ENCODE results near the gene SERINC1.
"Not testable (repeated sequence)": the region's sequence is repeated elsewhere in the genome, so short reads cannot be mapped to it uniquely, and the experiment has no call there.

SERINC1 gene

DNA sequence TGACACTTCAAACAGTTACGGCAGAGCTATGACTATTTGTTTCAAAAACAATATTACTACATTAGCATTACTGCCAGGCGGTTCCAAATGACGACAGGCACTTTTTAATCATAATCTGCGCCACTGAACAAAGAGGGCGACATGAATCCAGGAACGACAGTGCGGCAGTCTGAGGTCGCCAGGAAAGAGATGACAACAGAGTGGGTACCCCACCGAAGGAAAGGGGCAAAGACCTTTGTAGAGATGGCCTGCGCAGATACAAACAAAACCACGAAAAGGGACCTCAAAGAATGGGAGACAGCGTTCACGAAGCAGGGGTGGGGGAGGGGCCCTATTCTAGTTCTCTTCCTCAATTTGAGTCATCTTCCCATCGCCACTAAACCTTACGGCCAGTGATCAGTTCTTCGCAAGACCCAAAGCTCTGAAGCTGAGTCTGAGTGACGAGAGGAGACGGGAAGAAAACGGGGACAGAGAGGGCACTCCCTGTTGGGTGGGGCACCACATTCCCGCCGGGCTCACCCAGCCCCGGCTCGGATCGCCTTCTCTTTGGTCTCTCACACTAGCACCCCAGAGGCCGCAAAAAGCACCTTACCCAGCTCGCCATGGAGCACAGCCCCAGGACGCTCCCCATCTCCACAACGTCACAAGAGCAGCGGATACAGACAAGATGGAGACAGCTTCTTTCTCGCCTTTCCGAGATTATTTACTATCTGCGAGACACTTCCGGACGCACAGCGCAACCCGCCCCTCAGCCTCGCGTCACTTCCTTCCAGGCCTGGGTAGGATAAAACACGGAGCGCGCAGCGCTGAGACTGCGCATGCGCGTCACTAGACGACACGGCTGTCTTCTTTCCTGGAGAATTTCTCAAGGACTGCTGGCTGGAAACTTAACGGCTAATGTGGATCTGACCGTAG, at the start of gene SERINC1:
SERINC1 (minus strand) TSS at position 701 of the 915 bp plus-strand sequence; CDS start at position 631, 70 bp downstream.
- peak within 1 kb of the TSS; percentile 75 for H3K27ac ChIP-seq (ENCODE audit: low read length)
- H3K9ac ChIP-seq (ENCODE audit: low read length), result peak within 1 kb of the TSS; percentile 83
- no peaks in the 10 kb centered on the region for H3K27me3 ChIP-seq (ENCODE audit: control insufficient read depth, insufficient read depth, low read length)
- no peaks in the 10 kb centered on the region for H3K9me3 ChIP-seq (ENCODE audit: control insufficient read depth, low read depth, low read length)
- no peaks in the 10 kb centered on the region for H3K36me3 ChIP-seq (ENCODE audit: control insufficient read depth, low read depth, low read length)
- H3K4me3 ChIP-seq (ENCODE audit: low read length), result peak within 1 kb of the TSS; percentile 83
- peaks cover 11% of the 10 kb centered on the region for H3K4me1 ChIP-seq (ENCODE audit: control insufficient read depth, low read depth, low read length)

- Histone ChIP-seq H3K36me3 (ENCODE audit: control insufficient read depth, low read depth, low read length) (no peaks in the 10 kb centered on the region), H3K4me3 (ENCODE audit: low read length) (no peak overlapping the region), H3K27me3 (ENCODE audit: control insufficient read depth, insufficient read depth, low read length) (no peaks in the 10 kb centered on the region), H3K9me3 (ENCODE audit: control insufficient read depth, low read depth, low read length) (no peaks in the 10 kb centered on the region), H3K27ac (ENCODE audit: low read length) (no peak overlapping the region), H3K4me1 (ENCODE audit: control insufficient read depth, low read depth, low read length) (no peaks in the 10 kb centered on the region), H3K9ac (ENCODE audit: low read length) (no peak overlapping the region)
These were observed 39.8 kb upstream of the SERINC1 start for GRCh38 chr6:122511193-122511924.

- not testable (repeated sequence) for H3K4me3 ChIP-seq (ENCODE audit: low read length); H3K36me3 ChIP-seq (ENCODE audit: control insufficient read depth, low read depth, low read length); H3K27ac ChIP-seq (ENCODE audit: low read length); H3K27me3 ChIP-seq (ENCODE audit: control insufficient read depth, insufficient read depth, low read length); H3K9ac ChIP-seq (ENCODE audit: low read length); H3K4me1 ChIP-seq (ENCODE audit: control insufficient read depth, low read depth, low read length)
- peaks cover 44% of the 10 kb centered on the region for H3K9me3 ChIP-seq (ENCODE audit: control insufficient read depth, low read depth, low read length)
These were observed 33.6 kb upstream of the SERINC1 start for GRCh38 chr6:122505170-122505569.

- no peaks in the 10 kb centered on the region for H3K27me3 ChIP-seq (ENCODE audit: control insufficient read depth, insufficient read depth, low read length)
- no peak overlapping the region for H3K27ac ChIP-seq (ENCODE audit: low read length)
- H3K4me1 ChIP-seq (ENCODE audit: control insufficient read depth, low read depth, low read length), result no peaks in the 10 kb centered on the region
- no peak overlapping the region for H3K9ac ChIP-seq (ENCODE audit: low read length)
- no peak overlapping the region for H3K4me3 ChIP-seq (ENCODE audit: low read length)
- peaks cover 3% of the 10 kb centered on the region for H3K36me3 ChIP-seq (ENCODE audit: control insufficient read depth, low read depth, low read length)
- peaks cover 66% of the 10 kb centered on the region for H3K9me3 ChIP-seq (ENCODE audit: control insufficient read depth, low read depth, low read length)
These were observed 29.9 kb upstream of the SERINC1 start for GRCh38 chr6:122501475-122501874.

- Histone ChIP-seq H3K9ac (ENCODE audit: low read length) (no peak overlapping the region), H3K9me3 (ENCODE audit: control insufficient read depth, low read depth, low read length) (peaks cover 40% of the 10 kb centered on the region), H3K27ac (ENCODE audit: low read length) (no peak overlapping the region), H3K4me3 (ENCODE audit: low read length) (no peak overlapping the region), H3K36me3 (ENCODE audit: control insufficient read depth, low read depth, low read length) (peaks cover 21% of the 10 kb centered on the region), H3K27me3 (ENCODE audit: control insufficient read depth, insufficient read depth, low read length) (no peaks in the 10 kb centered on the region), H3K4me1 (ENCODE audit: control insufficient read depth, low read depth, low read length) (no peaks in the 10 kb centered on the region)
These were observed 24.0 kb upstream of the SERINC1 start for GRCh38 chr6:122495612-122496011.

DNA sequence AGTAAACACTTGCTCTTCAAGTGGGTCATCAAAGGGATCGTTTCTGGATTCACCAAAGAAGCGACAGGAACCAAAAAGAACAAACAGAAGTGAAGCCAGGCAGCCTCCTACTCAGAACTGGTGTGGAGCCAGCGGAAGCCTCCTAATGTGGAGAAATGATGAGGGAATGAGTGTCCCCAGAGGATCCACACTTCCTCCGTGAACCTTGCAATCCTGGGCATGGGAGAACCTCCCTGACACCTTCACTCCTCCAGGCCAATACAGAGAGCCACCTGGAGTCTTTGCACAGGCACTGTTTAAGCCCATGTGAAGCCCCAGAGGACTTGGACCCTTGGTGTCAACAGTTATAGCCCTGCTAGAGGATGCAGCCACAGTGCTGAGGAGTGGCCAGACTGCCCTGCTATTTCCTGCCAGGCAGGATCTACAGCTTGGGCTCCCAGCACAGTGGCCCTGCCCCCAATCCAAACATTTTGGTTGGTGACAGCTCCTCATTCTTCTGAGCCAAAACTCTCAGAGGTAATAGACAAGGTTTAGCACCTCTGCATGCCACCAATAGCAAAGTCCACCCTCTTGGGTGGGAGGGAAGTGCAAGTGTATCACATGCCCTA, 23.2 kb upstream of the SERINC1 start:
- no peaks in the 10 kb centered on the region for H3K4me1 ChIP-seq (ENCODE audit: control insufficient read depth, low read depth, low read length)
- peaks cover 32% of the 10 kb centered on the region for H3K9me3 ChIP-seq (ENCODE audit: control insufficient read depth, low read depth, low read length)
- H3K4me3 ChIP-seq (ENCODE audit: low read length), result no peak overlapping the region
- H3K27me3 ChIP-seq (ENCODE audit: control insufficient read depth, insufficient read depth, low read length), result no peaks in the 10 kb centered on the region
- peaks cover 21% of the 10 kb centered on the region for H3K36me3 ChIP-seq (ENCODE audit: control insufficient read depth, low read depth, low read length)
- no peak overlapping the region for H3K9ac ChIP-seq (ENCODE audit: low read length)
- no peak overlapping the region for H3K27ac ChIP-seq (ENCODE audit: low read length)

GRCh38 chr6:122491919-122492555, 20.4 kb upstream of the SERINC1 start:
- no peak overlapping the region for H3K27ac ChIP-seq (ENCODE audit: low read length)
- H3K4me1 ChIP-seq (ENCODE audit: control insufficient read depth, low read depth, low read length), result no peaks in the 10 kb centered on the region
- H3K4me3 ChIP-seq (ENCODE audit: low read length), result no peak overlapping the region
- H3K36me3 ChIP-seq (ENCODE audit: control insufficient read depth, low read depth, low read length), result peaks cover 24% of the 10 kb centered on the region
- H3K9me3 ChIP-seq (ENCODE audit: control insufficient read depth, low read depth, low read length), result peaks cover 20% of the 10 kb centered on the region
- no peaks in the 10 kb centered on the region for H3K27me3 ChIP-seq (ENCODE audit: control insufficient read depth, insufficient read depth, low read length)
- no peak overlapping the region for H3K9ac ChIP-seq (ENCODE audit: low read length)

DNA sequence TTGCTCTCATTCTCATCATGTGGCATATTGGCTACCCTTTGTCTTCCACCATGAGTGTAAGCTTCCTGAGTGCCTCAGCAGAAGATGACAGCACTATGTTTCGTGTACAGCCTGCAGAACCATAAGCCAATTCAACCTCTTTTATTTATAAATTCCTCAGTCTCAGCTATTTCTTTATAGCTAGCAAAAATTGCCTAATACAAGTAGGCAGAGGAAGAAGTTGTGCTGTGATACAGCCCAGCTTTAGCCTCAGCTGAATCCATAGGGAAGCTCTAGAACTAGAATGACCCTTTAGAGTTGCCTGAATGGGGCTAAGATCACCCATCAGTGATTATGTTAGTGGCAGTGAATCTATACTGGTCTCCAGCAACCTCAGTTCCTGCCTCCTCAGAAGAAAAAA, 19.0 kb upstream of the SERINC1 start:
- Histone ChIP-seq H3K9ac (ENCODE audit: low read length) (no peak overlapping the region), H3K27ac (ENCODE audit: low read length) (no peak overlapping the region), H3K27me3 (ENCODE audit: control insufficient read depth, insufficient read depth, low read length) (no peaks in the 10 kb centered on the region), H3K4me1 (ENCODE audit: control insufficient read depth, low read depth, low read length) (peaks cover 1% of the 10 kb centered on the region), H3K4me3 (ENCODE audit: low read length) (no peak overlapping the region), H3K36me3 (ENCODE audit: control insufficient read depth, low read depth, low read length) (peaks cover 20% of the 10 kb centered on the region), H3K9me3 (ENCODE audit: control insufficient read depth, low read depth, low read length) (peaks cover 7% of the 10 kb centered on the region)

GRCh38 chr6:122484760-122485159, 13.2 kb upstream of the SERINC1 start:
- H3K9ac ChIP-seq (ENCODE audit: low read length), result peak overlapping the region; percentile 40
- peaks cover 5% of the 10 kb centered on the region for H3K4me1 ChIP-seq (ENCODE audit: control insufficient read depth, low read depth, low read length)
- H3K9me3 ChIP-seq (ENCODE audit: control insufficient read depth, low read depth, low read length), result no peaks in the 10 kb centered on the region
- no peak overlapping the region for H3K27ac ChIP-seq (ENCODE audit: low read length)
- H3K27me3 ChIP-seq (ENCODE audit: control insufficient read depth, insufficient read depth, low read length), result no peaks in the 10 kb centered on the region
- peaks cover 4% of the 10 kb centered on the region for H3K36me3 ChIP-seq (ENCODE audit: control insufficient read depth, low read depth, low read length)
- H3K4me3 ChIP-seq (ENCODE audit: low read length), result peak overlapping the region; percentile 65

GRCh38 chr6:122482750-122483080, 11.1 kb upstream of the SERINC1 start:
- H3K36me3 ChIP-seq (ENCODE audit: control insufficient read depth, low read depth, low read length), result no peaks in the 10 kb centered on the region
- peak overlapping the region; percentile 65 for H3K4me3 ChIP-seq (ENCODE audit: low read length)
- no peaks in the 10 kb centered on the region for H3K27me3 ChIP-seq (ENCODE audit: control insufficient read depth, insufficient read depth, low read length)
- no peaks in the 10 kb centered on the region for H3K9me3 ChIP-seq (ENCODE audit: control insufficient read depth, low read depth, low read length)
- peaks cover 5% of the 10 kb centered on the region for H3K4me1 ChIP-seq (ENCODE audit: control insufficient read depth, low read depth, low read length)
- H3K27ac ChIP-seq (ENCODE audit: low read length), result no peak overlapping the region
- peak overlapping the region; percentile 77 for H3K9ac ChIP-seq (ENCODE audit: low read length)

- Histone ChIP-seq H3K4me3 (ENCODE audit: low read length) (no peak overlapping the region), H3K36me3 (ENCODE audit: control insufficient read depth, low read depth, low read length) (no peaks in the 10 kb centered on the region), H3K9me3 (ENCODE audit: control insufficient read depth, low read depth, low read length) (no peaks in the 10 kb centered on the region), H3K27me3 (ENCODE audit: control insufficient read depth, insufficient read depth, low read length) (no peaks in the 10 kb centered on the region), H3K4me1 (ENCODE audit: control insufficient read depth, low read depth, low read length) (peaks cover 4% of the 10 kb centered on the region), H3K27ac (ENCODE audit: low read length) (no peak overlapping the region), H3K9ac (ENCODE audit: low read length) (no peak overlapping the region)
These were observed 4.5 kb upstream of the SERINC1 start for GRCh38 chr6:122476131-122476530.

All from iPS-18a (cell line).